WI38 (cell line): ENCODE data around the gene IL1RAPL2.

ENCODE experiments used
- H3K4me3 ChIP-seq: 2 replicates; pipeline ENCODE4 v1.5.1; 2011; ENCODE audit warnings: low read depth, mild to moderate bottlenecking, control low read depth, low read length
- CTCF ChIP-seq: IDR thresholded peaks from 2 replicates; pipeline ENCODE4 v1.5.1; 2012; ENCODE audit warnings: low read depth, mild to moderate bottlenecking, control low read depth, low read length

Gene IL1RAPL2

GRCh38 chrX:104707042-104707441 is 141.0 kb downstream of the IL1RAPL2 start:
- H3K4me3 ChIP-seq, result no peak overlapping the region
- no peak for TF ChIP-seq CTCF

GRCh38 chrX:104707572-104707971 is 141.6 kb downstream of the IL1RAPL2 start:
- TF ChIP-seq CTCF, result no peak

GRCh38 chrX:104712515-104712914 is 146.5 kb downstream of the IL1RAPL2 start:
- no peak overlapping the region for H3K4me3 ChIP-seq
- no peak for TF ChIP-seq CTCF

More at GRCh38 chrX:104707572-104707971, 141.6 kb downstream of the IL1RAPL2 start:
- H3K4me3 ChIP-seq, result no peak overlapping the region

- no peak overlapping the region for H3K4me3 ChIP-seq
- no peak for TF ChIP-seq CTCF
These were observed 155.9 kb downstream of the IL1RAPL2 start for GRCh38 chrX:104721854-104722253.

- H3K4me3 ChIP-seq, result no peak overlapping the region
- no peak for TF ChIP-seq CTCF
These were observed 162.5 kb downstream of the IL1RAPL2 start for GRCh38 chrX:104728456-104728855.

- H3K4me3 ChIP-seq, result no peak overlapping the region
- TF ChIP-seq CTCF, result no peak
These were observed 176.4 kb downstream of the IL1RAPL2 start for GRCh38 chrX:104742355-104742754.

GRCh38 chrX:104745152-104745551 is 179.2 kb downstream of the IL1RAPL2 start:
- TF ChIP-seq CTCF, result no peak
- no peak overlapping the region for H3K4me3 ChIP-seq
